Esophagus muscularis mucosa (tissue), 4 donors: Measurements from ENCODE around the gene ETV4. TPM values are rescaled to one million over a fixed set of nuclear protein-coding genes. Genes with fewer than 3 reads are reported as not detected.

Source experiments
- DNase-seq: peaks from one replicate; pipeline ENCODE4 v3.0.0-alpha.2; 2017; ENCODE audit errors: extremely low spot score
- H3K27ac ChIP-seq, 4 donors: fragments of 200-600 bp; sonication (generic); replicated peaks in 1 of 4; 1 replicate in 3 of 4; 2 replicates in 1 of 4; pipeline ENCODE4 v1.5.1; 2016 to 2019; ENCODE audit warnings: mild to moderate bottlenecking in 1 of 4
- H3K27me3 ChIP-seq, 4 donors: fragments of 200-600 bp; sonication (generic); one replicate each; pipeline versions ENCODE4 v1.5.1 to v1.6.0; 2016 to 2019
- H3K36me3 ChIP-seq, 4 donors: fragments of 200-600 bp; sonication (generic); one replicate each; pipeline ENCODE4 v1.5.1; 2016 to 2019
- H3K4me1 ChIP-seq, 4 donors: fragments of 200-600 bp; sonication (generic); one replicate each; pipeline ENCODE4 v1.5.1; 2016 to 2019
- H3K4me3 ChIP-seq, 4 donors: fragments of 200-600 bp; sonication (generic); 1 replicate in 2 of 4; 2 replicates in 2 of 4; pipeline ENCODE4 v1.5.1; 2016 to 2019; ENCODE audit warnings: mild to moderate bottlenecking in 4 of 4, moderate library complexity in 1 of 4
- H3K9me3 ChIP-seq, 4 donors: fragments of 200-600 bp; sonication (generic); 1 replicate in 3 of 4; 2 replicates in 1 of 4; pipeline ENCODE4 v1.5.1; 2016 to 2019
- EP300 ChIP-seq: sonication (generic); formaldehyde crosslinking; IDR thresholded peaks from one replicate; pipeline ENCODE4 v1.6.1; 2017; ENCODE audit warnings: antibody characterized with exemption
- POLR2A ChIP-seq: fragments of 450-650 bp; IDR thresholded peaks from one replicate; pipeline ENCODE4 v1.6.1; 2017; ENCODE audit warnings: antibody characterized with exemption, moderate library complexity, mild to moderate bottlenecking, low read depth
- POLR2AphosphoS5 ChIP-seq, 2 donors: sonication (generic); formaldehyde crosslinking; IDR thresholded peaks; one replicate each; pipeline ENCODE4 v1.6.1; 2017; ENCODE audit warnings: antibody characterized with exemption in 2 of 2
- WGBS: methylation state at CpG from one replicate; pipeline ENCODE4 v1.1.5; 2018; 5-methylcytosine and 5-hydroxymethylcytosine counted together
- intact Hi-C: fragments of 100-400 bp; cut with DNase I; formaldehyde crosslinking; loops from one replicate; pipeline ENCODE4 v1.15.1; 2023
- total RNA-seq, 4 donors: library from RNA; depleted of rRNA; stranded (reverse); fragments of >200 nt; gene quantifications; one replicate each; pipeline versions ENCODE4 v1.1.0 to v1.2.1, GENCODE V29; 2016
- TF ChIP-seq, protein P1 (sequence below), 3 experiments: fragments of 200-600 bp in 2 of 3; fragments of 450-650 bp in 1 of 3; sonication (generic) in 2 of 3; IDR thresholded peaks; one replicate each; pipeline ENCODE4 v1.5.1; 2017 to 2019; ENCODE audit warnings: antibody characterized with exemption in 3 of 3, mild to moderate bottlenecking in 2 of 3, moderate library complexity in 1 of 3

The ETV4 gene
- total RNA-seq, 4 donors from 2014 or later: 0.19 to 1.3 (median 0.83) TPM; not detected in 1

DNA sequence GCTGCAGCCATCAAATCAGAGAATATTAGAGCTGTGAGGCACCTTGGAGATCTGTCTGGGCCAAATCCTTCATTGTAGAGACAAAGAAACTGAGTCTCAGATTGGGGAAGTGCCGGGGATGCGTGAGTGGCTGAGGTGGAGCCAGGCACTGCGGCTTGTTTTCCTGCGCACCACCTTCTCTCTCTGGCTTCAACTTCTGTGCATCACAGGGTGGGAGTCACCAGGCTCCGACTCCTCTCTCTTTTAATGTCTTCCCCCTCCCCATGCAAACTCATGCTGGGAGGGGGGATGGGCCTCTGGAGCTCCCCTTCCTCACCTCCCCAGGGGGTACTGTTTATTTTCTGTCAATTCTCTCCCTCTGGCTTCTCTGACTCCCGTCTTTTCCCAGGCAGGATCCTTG lies 8.7 kb upstream of the ETV4 start:
- TF ChIP-seq POLR2AphosphoS5 (IDR thresholded peaks at IDR 0.05) (no peak), EP300 (no peak), POLR2A (no peak)
- TF ChIP-seq, protein P1, sequence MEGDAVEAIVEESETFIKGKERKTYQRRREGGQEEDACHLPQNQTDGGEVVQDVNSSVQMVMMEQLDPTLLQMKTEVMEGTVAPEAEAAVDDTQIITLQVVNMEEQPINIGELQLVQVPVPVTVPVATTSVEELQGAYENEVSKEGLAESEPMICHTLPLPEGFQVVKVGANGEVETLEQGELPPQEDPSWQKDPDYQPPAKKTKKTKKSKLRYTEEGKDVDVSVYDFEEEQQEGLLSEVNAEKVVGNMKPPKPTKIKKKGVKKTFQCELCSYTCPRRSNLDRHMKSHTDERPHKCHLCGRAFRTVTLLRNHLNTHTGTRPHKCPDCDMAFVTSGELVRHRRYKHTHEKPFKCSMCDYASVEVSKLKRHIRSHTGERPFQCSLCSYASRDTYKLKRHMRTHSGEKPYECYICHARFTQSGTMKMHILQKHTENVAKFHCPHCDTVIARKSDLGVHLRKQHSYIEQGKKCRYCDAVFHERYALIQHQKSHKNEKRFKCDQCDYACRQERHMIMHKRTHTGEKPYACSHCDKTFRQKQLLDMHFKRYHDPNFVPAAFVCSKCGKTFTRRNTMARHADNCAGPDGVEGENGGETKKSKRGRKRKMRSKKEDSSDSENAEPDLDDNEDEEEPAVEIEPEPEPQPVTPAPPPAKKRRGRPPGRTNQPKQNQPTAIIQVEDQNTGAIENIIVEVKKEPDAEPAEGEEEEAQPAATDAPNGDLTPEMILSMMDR (IDR thresholded peaks at IDR 0.05): no peak
- no peaks in the 10 kb centered on the region for H3K9me3 ChIP-seq
- no peak overlapping the region for H3K4me3 ChIP-seq
- no peak overlapping the region for H3K27ac ChIP-seq
- no peaks in the 10 kb centered on the region for H3K36me3 ChIP-seq
- peaks cover 0 to 2% (median 0%) of the 10 kb centered on the region in 4 donors for H3K27me3 ChIP-seq
- intact Hi-C loops: no loop called here
- 71% methylated on average over 6 of the region's 6 CpGs for WGBS
- no peak for DNase-seq
- peaks cover 5 to 9% (median 7%) of the 10 kb centered on the region in 4 donors for H3K4me1 ChIP-seq

- H3K27me3 ChIP-seq: peaks cover 0 to 14% (median 0%) of the 10 kb centered on the region in 4 donors
- H3K4me3 ChIP-seq: no peak overlapping the region
- intact Hi-C loops: no loop called here
- no peak for DNase-seq
- no peak overlapping the region for H3K27ac ChIP-seq
- TF ChIP-seq, protein P1 (IDR thresholded peaks at IDR 0.05): no peak
- TF ChIP-seq POLR2A (no peak), POLR2AphosphoS5 (IDR thresholded peaks at IDR 0.05) (no peak), EP300 (no peak)
- H3K36me3 ChIP-seq: no peaks in the 10 kb centered on the region
- H3K4me1 ChIP-seq: peaks cover 5 to 9% (median 7%) of the 10 kb centered on the region in 4 donors
- H3K9me3 ChIP-seq: no peaks in the 10 kb centered on the region
- 44% methylated on average over 2 of the region's 2 CpGs for WGBS
Measured at GRCh38 chr17:43553573-43553972, 7.4 kb upstream of the ETV4 start.

GRCh38 chr17:43552229-43552837 lies 6.2 kb upstream of the ETV4 start:
- Histone ChIP-seq H3K4me3 (no peak overlapping the region), H3K27me3 (peaks cover 0 to 26% (median 2%) of the 10 kb centered on the region in 4 donors), H3K4me1 (peaks cover 5 to 9% (median 7%) of the 10 kb centered on the region in 4 donors), H3K9me3 (no peaks in the 10 kb centered on the region), H3K27ac (no peak overlapping the region), H3K36me3 (no peaks in the 10 kb centered on the region)
- no peak for TF ChIP-seq POLR2A
- TF ChIP-seq EP300: no peak
- TF ChIP-seq, protein P1 (IDR thresholded peaks at IDR 0.05): no peak
- TF ChIP-seq POLR2AphosphoS5 (IDR thresholded peaks at IDR 0.05): no peak
- intact Hi-C loops: no loop called here
- whole genome bisulfite sequencing: 60% methylated on average over 8 of the region's 8 CpGs
- no peak for DNase-seq

DNA sequence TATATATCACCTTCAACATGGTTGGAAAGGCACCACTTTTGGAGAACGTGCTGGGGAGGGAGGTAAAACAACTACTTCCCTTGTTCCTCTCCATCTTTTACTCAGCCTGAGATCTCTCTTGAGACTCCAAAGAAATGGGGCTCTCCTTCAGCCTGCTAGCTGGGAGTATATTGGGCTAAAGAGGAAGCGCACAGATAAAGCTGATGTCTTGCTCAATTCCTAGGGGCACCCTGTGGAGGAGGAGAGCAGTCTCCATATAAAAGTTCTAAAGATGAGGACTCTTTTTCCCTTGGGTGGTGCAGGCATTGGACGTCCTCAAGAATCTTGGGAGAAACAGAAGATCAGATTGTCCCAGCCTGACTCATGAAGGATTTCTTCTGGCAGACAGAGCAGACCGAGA lies 4.6 kb upstream of the ETV4 start:
- peaks cover 0 to 41% (median 3%) of the 10 kb centered on the region in 4 donors for H3K27me3 ChIP-seq
- no peak for DNase-seq
- 88% methylated on average over 4 of the region's 4 CpGs for WGBS
- no peak for TF ChIP-seq POLR2A
- no peak for TF ChIP-seq POLR2AphosphoS5 (IDR thresholded peaks at IDR 0.05)
- no peak for TF ChIP-seq EP300
- TF ChIP-seq, protein P1 (IDR thresholded peaks at IDR 0.05): no peak
- no peaks in the 10 kb centered on the region for H3K36me3 ChIP-seq
- intact Hi-C loops: no loop called here
- peaks cover 16 to 25% (median 21%) of the 10 kb centered on the region in 4 donors for H3K4me1 ChIP-seq
- H3K4me3 ChIP-seq: no peak overlapping the region
- H3K9me3 ChIP-seq: no peaks in the 10 kb centered on the region
- no peak overlapping the region for H3K27ac ChIP-seq
